A549 (cell line): ENCODE data around the gene MYH2.

ENCODE experiments used
- CTCF ChIP-seq: fragments of >200 bp; sonication (Bioruptor Twin); formaldehyde crosslinking; IDR thresholded peaks from 3 replicates; pipeline ENCODE4 v1.5.1; 2016
- MAZ ChIP-seq: fragments of 150-350 bp; IDR thresholded peaks from 2 replicates; pipeline ENCODE4 v1.6.1; 2014; ENCODE audit warnings: antibody characterized with exemption, low read depth, low read length, borderline replicate concordance

GRCh38 chr17:10527419-10527818 lies 22.0 kb downstream of the MYH2 start:
- TF ChIP-seq MAZ = no peak
- TF ChIP-seq CTCF = no peak
